ACC112 (cell line): ENCODE data around the gene PXDC1.
"Not testable (repeated sequence)": the region's sequence is repeated elsewhere in the genome, so short reads cannot be mapped to it uniquely, and the experiment has no call there.

Source experiments
- H2AFZ ChIP-seq: fragments of 200-600 bp; sonication (generic); one replicate; pipeline ENCODE4 v1.6.0; 2017; ENCODE audit warnings: antibody characterized with exemption, low read length; ENCODE audit not compliant: unreplicated experiment
- H3K27ac ChIP-seq: fragments of 200-600 bp; sonication (generic); 2 replicates; pipeline ENCODE4 v1.5.1; 2014; ENCODE audit warnings: low read depth, mild to moderate bottlenecking, antibody characterized with exemption, low read length, moderate library complexity
- H3K27me3 ChIP-seq: fragments of 200-600 bp; sonication (generic); 2 replicates; pipeline ENCODE4 v1.6.1; 2014; ENCODE audit warnings: mild to moderate bottlenecking, antibody characterized with exemption, low read length, moderate library complexity, mixed read lengths; ENCODE audit not compliant: insufficient read depth
- H3K36me3 ChIP-seq: fragments of 200-600 bp; sonication (generic); 2 replicates; pipeline ENCODE4 v1.6.1; 2016; ENCODE audit warnings: mild to moderate bottlenecking, antibody characterized with exemption, low read length, moderate library complexity, mixed read lengths; ENCODE audit not compliant: insufficient read depth
- H3K4me1 ChIP-seq: fragments of 200-600 bp; sonication (generic); one replicate; pipeline ENCODE4 v1.6.1; 2016; ENCODE audit warnings: low read length, mixed read lengths; ENCODE audit not compliant: insufficient read depth, unreplicated experiment, control insufficient read depth
- H3K4me3 ChIP-seq: fragments of 200-600 bp; sonication (generic); 2 replicates; pipeline ENCODE4 v1.5.1; 2014; ENCODE audit warnings: mild to moderate bottlenecking, low read depth, low read length
- H3K79me2 ChIP-seq: fragments of 200-600 bp; sonication (generic); one replicate; pipeline ENCODE4 v1.6.0; 2016; ENCODE audit warnings: low read length; ENCODE audit not compliant: control insufficient read depth, unreplicated experiment, insufficient read depth

PXDC1 gene

DNA sequence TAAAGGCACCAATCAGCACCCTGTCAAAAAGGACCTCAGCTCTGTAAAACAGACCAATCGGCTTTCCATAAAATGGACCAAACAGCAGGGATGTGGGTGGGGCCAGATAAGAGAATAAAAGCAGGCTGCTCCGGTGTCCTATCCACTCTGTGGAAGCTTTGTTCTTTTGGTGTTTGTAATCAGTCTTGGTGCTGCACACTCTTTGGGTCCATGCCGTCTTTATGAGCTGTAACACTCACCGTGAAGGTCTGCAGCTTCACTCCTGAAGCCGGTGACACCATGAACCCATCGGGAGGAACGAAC lies 7.3 kb upstream of the PXDC1 start:
- no peak overlapping the region for H3K27ac ChIP-seq
- no peak overlapping the region for H2AFZ ChIP-seq
- H3K36me3 ChIP-seq: no peaks in the 10 kb centered on the region

GRCh38 chr6:3757998-3758841 lies 6.7 kb upstream of the PXDC1 start:
- not testable (repeated sequence) for H3K27ac ChIP-seq, H2AFZ ChIP-seq, H3K27me3 ChIP-seq, H3K79me2 ChIP-seq, H3K4me3 ChIP-seq, H3K36me3 ChIP-seq
- H3K4me1 ChIP-seq: peaks cover 14% of the 10 kb centered on the region

More for the DNA sequence above, 7.3 kb upstream of the PXDC1 start:
- peaks cover 14% of the 10 kb centered on the region for H3K4me1 ChIP-seq
- H3K27me3 ChIP-seq: no peaks in the 10 kb centered on the region
- H3K79me2 ChIP-seq: no peaks in the 10 kb centered on the region
- H3K4me3 ChIP-seq: no peak overlapping the region

DNA sequence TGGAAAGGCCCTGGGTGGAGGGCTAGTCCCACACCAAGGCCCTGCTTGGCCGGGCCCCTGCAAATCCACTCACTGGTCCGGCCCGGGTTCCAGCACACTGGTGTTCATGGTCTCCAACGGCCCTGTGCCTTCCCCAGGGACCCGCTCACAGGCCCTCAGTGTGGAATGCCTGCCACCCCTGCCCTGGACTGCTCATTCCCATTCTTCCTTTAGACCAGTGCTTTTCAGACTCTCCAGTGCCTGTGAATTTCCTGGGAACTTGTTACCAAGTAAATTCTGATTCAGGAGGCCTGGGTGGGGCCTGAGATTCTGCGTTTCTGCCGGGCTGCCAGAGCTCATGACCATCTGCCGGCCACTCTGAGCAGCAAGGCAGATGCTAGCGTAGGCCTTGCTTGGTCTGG lies 5.7 kb upstream of the PXDC1 start:
- Histone ChIP-seq H3K4me3 (no peak overlapping the region), H3K27ac (no peak overlapping the region), H3K4me1 (peaks cover 14% of the 10 kb centered on the region), H3K27me3 (no peaks in the 10 kb centered on the region), H3K36me3 (no peaks in the 10 kb centered on the region), H2AFZ (no peak overlapping the region), H3K79me2 (peaks cover 2% of the 10 kb centered on the region)

DNA sequence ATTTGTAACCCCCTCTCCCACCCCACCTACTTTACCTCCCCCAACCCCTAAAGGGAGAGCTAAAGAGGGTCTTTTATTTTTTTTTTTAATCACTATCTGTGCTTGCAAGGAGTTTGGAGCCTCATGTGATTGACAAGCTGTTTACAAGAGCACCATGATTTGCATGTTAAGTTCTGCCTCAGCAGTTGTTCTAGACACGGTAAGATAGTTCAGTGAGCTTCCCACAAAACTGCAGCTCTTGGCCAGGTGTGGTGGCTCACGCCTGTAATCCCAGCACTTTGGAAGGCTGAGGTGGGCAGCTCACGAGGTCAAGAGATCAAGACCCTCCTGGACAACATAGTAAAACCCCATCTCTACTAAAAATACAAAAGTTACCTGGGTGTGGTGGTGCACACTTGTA lies 5.0 kb upstream of the PXDC1 start:
- Histone ChIP-seq H3K36me3 (no peaks in the 10 kb centered on the region), H3K27me3 (no peaks in the 10 kb centered on the region), H3K79me2 (peaks cover 3% of the 10 kb centered on the region), H3K27ac (no peak overlapping the region), H2AFZ (no peak overlapping the region), H3K4me3 (no peak overlapping the region), H3K4me1 (peaks cover 14% of the 10 kb centered on the region)

DNA sequence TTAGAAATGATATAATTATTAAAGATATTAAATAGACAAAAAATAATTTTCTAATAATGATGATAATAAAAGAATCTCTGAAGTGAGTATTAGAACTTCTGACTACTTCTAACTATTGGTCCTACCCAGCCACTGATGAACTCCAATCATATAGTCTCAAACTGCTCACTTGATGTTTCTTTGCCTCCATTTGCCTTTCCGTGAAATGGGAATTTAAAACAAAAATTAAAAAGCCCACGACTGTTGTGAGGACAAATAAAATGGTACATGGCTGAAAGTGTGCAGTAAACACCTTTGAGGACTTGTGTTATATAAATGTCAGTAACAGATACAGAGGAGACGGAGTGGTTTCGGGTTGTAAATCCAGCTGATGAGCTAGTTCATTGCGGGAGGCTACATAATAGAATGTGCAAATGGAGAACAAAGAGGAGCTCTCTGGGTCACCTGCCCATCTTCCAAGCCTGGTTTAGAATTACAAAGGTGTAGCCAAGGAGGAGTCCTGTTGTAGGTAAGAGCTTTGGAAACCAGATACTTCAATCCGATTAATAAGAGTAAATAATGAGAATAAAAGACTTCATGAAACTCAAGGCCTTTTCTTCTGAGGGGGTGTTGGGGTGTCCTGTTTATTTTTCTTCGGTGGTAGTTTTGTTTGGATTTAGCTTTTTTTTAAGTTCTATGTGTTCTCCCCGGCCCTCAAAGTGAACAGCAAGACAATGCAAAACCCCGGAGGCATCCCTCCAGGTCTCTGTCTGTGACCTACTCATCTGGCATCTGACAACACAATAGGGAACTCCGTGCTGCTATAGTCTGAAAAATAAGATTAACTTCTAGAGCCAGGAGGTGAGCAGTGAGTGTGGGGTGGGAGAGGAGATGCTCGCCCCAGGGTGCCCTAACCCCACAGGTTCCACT lies 4.4 kb upstream of the PXDC1 start:
- no peaks in the 10 kb centered on the region for H3K27me3 ChIP-seq
- H3K27ac ChIP-seq: no peak overlapping the region
- peaks cover 10% of the 10 kb centered on the region for H3K79me2 ChIP-seq
- H3K36me3 ChIP-seq: no peaks in the 10 kb centered on the region
- H2AFZ ChIP-seq: no peak overlapping the region
- H3K4me1 ChIP-seq: peaks cover 14% of the 10 kb centered on the region
- no peak overlapping the region for H3K4me3 ChIP-seq

- H3K27me3 ChIP-seq: no peaks in the 10 kb centered on the region
- H2AFZ ChIP-seq: no peak overlapping the region
- H3K36me3 ChIP-seq: no peaks in the 10 kb centered on the region
- no peak overlapping the region for H3K4me3 ChIP-seq
- H3K27ac ChIP-seq: no peak overlapping the region
- peaks cover 7% of the 10 kb centered on the region for H3K4me1 ChIP-seq
- peaks cover 21% of the 10 kb centered on the region for H3K79me2 ChIP-seq
Measured at GRCh38 chr6:3754776-3755175, 3.3 kb upstream of the PXDC1 start.

DNA sequence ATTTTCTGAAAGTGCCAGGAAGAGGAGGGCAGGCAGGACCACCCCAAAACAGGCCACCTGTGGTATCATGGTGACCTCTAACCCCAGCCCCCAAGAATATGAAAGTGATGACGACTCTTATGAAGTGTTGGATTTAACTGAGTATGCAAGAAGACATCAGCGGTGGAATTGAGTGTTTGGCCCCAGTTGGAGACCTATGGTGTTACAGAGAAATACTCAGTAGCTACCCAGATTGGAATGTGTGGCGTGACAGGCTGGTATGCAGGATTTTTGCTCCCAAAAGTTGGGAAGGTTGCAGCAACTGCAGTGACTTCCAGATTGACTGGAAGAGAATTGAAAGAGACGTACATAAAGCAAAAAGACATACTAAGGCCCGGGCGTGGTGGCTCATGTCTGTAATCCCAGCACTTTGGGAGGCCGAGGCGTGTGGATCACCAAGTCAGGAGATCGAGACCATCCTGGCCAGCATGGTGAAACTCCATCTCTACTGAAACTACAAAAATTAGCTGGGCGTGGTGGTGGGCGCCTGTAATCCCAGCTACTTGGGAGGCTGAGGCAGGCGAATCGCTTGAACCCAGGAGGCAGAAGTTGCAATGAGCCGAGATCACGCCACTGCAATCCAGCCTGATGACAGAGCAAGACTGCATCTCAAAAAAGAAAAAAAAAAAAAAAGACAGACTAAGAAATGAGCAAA lies 2.7 kb upstream of the PXDC1 start:
- H2AFZ ChIP-seq, H3K27ac ChIP-seq, H3K4me1 ChIP-seq, H3K4me3 ChIP-seq, H3K36me3 ChIP-seq, H3K27me3 ChIP-seq: not testable (repeated sequence)
- H3K79me2 ChIP-seq: peaks cover 27% of the 10 kb centered on the region

GRCh38 chr6:3753228-3753835 lies 1.8 kb upstream of the PXDC1 start:
- Histone ChIP-seq H3K79me2 (peaks cover 35% of the 10 kb centered on the region), H2AFZ (no peak overlapping the region), H3K4me1 (peaks cover 12% of the 10 kb centered on the region), H3K27me3 (no peaks in the 10 kb centered on the region), H3K36me3 (no peaks in the 10 kb centered on the region), H3K27ac (no peak overlapping the region), H3K4me3 (0 out of 2 replicates have a peak overlapping the region, but pooled peaks have one; percentile 1)

DNA sequence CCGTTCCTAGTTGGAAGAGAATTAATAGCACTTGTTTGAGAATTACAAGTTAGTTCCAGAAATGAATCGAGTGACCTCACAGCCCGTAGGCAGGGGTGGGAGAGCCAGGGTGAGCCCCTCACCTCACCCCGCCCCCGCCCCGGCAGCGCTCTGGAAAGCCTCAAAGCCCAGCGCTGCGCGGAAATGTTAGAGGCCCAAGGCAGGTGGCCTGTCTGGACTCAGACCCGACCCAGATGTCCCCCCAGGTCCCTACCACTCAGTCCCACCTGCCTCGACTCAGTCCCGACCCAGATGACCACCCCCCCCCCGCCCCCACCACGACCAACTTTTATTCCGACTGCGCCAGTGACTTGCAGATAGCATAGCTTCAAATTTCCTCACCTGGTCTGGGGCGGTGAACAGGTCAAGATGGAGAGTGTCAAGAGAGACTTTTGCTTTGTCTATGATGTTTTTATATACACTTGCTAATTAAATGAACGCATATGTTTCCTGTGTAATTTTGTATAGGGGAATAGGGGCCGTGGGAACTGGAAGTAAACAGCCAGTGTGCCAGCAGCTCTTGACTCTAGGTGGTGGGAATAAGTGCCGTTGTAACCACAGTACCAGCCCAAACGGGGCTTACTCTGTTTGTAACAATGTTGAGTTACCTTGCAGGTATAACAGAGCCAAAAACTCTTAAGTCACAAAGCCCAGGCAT lies 1.2 kb upstream of the PXDC1 start:
- Histone ChIP-seq H3K36me3 (no peaks in the 10 kb centered on the region), H2AFZ (peak overlapping the region; percentile 40), H3K27ac (peak overlapping the region; percentile 89), H3K4me3 (peak overlapping the region; percentile 98), H3K27me3 (no peaks in the 10 kb centered on the region), H3K4me1 (peaks cover 18% of the 10 kb centered on the region), H3K79me2 (peaks cover 42% of the 10 kb centered on the region)
